ENCODE data around the gene ARF3. TPM values are rescaled to one million over a fixed set of nuclear protein-coding genes. Genes with fewer than 3 reads are reported as not detected.

ARF3 gene
- total and polyA plus RNA-seq, 9 of the 15 experiments (the other 6 are each of a cell fraction or from before 2014, with no cell fraction given): 5.9 to 170 (median 64.4) TPM

DNA sequence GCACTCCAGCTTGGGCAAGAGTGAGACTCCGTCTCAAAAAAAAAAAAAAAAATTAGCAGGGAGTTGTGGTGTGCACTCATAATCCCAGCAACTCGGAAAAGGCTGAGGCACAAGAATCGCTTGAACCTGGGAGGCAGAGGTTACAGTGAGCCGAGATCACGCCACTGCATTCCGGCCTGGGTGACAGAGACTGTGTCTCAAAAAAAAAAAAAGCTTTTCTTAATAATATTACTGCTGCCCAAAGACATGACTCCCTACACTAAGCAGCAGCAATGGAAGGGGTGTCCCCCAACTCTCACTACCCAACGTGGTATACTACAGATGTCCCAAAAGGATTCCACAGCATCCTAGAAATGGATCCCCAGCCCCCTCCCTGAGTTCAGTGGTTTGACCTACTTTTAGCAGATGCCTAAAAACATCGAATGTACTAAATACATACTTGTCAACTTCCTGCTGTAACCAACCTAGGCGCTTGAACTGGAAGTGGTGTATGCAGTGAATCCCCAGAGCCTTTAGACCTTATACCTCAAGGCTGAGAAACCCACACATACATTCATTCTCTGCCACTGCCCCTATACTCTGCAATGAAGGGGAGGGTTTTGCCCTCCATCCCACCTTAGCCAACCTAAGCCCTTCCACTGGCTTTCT is 23.5 kb downstream of the ARF3 start:
- H3K36me3 ChIP-seq (ENCODE audit: control insufficient read depth, insufficient read depth, low read length): peaks cover 82% of the 10 kb centered on the region
- no peak for DNase-seq (ENCODE audit: extremely low read depth in 1 of 4, low spot score in 3 of 4)
- ATAC-seq: no peak
- H3K4me3 ChIP-seq: no peak overlapping the region
- no peak overlapping the region for H3K27ac ChIP-seq (ENCODE audit: extremely low read depth, low read depth, low read length)
- no peak overlapping the region for H3K4me2 ChIP-seq (ENCODE audit: insufficient read depth, low read length)
- no peak for FAIRE-seq
- WGBS (ENCODE audit: insufficient coverage, low coverage, missing lambda C conversion rate): 93% methylated on average over 8 of the region's 9 CpGs
- in situ Hi-C loops (cut with MboI): no loop called here
- H3K27me3 ChIP-seq (ENCODE audit: control insufficient read depth in 2 of 2, insufficient read depth in 2 of 2, low read length in 2 of 2): no peaks in the 10 kb centered on the region
- no peak for TF ChIP-seq NUFIP1 (IDR thresholded peaks at IDR 0.05; ENCODE audit: partially characterized antibody)
- TF ChIP-seq, protein P1, sequence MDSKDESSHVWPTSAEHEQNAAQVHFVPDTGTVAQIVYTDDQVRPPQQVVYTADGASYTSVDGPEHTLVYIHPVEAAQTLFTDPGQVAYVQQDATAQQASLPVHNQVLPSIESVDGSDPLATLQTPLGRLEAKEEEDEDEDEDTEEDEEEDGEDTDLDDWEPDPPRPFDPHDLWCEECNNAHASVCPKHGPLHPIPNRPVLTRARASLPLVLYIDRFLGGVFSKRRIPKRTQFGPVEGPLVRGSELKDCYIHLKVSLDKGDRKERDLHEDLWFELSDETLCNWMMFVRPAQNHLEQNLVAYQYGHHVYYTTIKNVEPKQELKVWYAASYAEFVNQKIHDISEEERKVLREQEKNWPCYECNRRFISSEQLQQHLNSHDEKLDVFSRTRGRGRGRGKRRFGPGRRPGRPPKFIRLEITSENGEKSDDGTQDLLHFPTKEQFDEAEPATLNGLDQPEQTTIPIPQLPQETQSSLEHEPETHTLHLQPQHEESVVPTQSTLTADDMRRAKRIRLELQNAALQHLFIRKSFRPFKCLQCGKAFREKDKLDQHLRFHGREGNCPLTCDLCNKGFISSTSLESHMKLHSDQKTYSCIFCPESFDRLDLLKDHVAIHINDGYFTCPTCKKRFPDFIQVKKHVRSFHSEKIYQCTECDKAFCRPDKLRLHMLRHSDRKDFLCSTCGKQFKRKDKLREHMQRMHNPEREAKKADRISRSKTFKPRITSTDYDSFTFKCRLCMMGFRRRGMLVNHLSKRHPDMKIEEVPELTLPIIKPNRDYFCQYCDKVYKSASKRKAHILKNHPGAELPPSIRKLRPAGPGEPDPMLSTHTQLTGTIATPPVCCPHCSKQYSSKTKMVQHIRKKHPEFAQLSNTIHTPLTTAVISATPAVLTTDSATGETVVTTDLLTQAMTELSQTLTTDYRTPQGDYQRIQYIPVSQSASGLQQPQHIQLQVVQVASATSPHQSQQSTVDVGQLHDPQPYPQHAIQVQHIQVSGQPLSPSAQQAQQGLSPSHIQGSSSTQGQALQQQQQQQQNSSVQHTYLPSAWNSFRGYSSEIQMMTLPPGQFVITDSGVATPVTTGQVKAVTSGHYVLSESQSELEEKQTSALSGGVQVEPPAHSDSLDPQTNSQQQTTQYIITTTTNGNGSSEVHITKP (IDR thresholded peaks at IDR 0.05; ENCODE audit: partially characterized antibody): peak; percentile 39
- ChIA-PET CTCF (ENCODE audit: low intra/inter-chr PET ratio) (interaction anchor here (0.7 kb wide), 1 partner anchor 38 kb away, joined by 4 read pairs; no protein-coding TSS in a partner anchor), POLR2A (interaction anchor here (0.6 to 2.1 kb wide), 2 partner anchors 12 to 13 kb away, joined by 3 to 6 read pairs; no protein-coding TSS in a partner anchor)
- no peaks in the 10 kb centered on the region for H3K9me3 ChIP-seq (replicated peaks; ENCODE audit: control insufficient read depth, insufficient read depth, low read depth, low read length)
- H2AFZ ChIP-seq (ENCODE audit: low read depth, low read length): no peak overlapping the region
- H3K4me1 ChIP-seq (replicated peaks in 1 of 2; ENCODE audit: control insufficient read depth in 2 of 2, insufficient read depth in 2 of 2, low read length in 2 of 2): no peaks in the 10 kb centered on the region; a peak in 1 of 5 replicates
- peaks cover 10% of the 10 kb centered on the region; the same call in 1 of the 2 replicates for H4K20me1 ChIP-seq (replicated peaks; ENCODE audit: control insufficient read depth, insufficient read depth, low read length)
- H3K9ac ChIP-seq (ENCODE audit: insufficient read depth in 1 of 2, low read depth in 2 of 2, low read length in 2 of 2): no peak overlapping the region
- no peaks in the 10 kb centered on the region for H3K79me2 ChIP-seq (ENCODE audit: control insufficient read depth, insufficient read depth, low read length)
- intact Hi-C loops (cut with micrococcal nuclease): loop anchor here (5.0 kb wide), 1 partner anchor 54 kb away; no protein-coding TSS in a partner anchor
- H3K9me1 ChIP-seq (ENCODE audit: control insufficient read depth, insufficient read depth, low read length): peaks cover 4% of the 10 kb centered on the region
- BruUV-seq (replicated peaks): no TSS peak

Data from K562 (cell line).